Hematopoietic multipotent progenitor cell treated with erythropoietin and hydrocortisone succinate and interleukin-3 and kit ligand, for 6 days (in vitro differentiated cells): ENCODE measurements around the gene PDE10A.
"Not testable (repeated sequence)": the region's sequence is repeated elsewhere in the genome, so short reads cannot be mapped to it uniquely, and the experiment has no call there.

ENCODE experiments used
- DNase-seq: peaks from one replicate; pipeline ENCODE4 v3.0.0-alpha.2; 2015

PDE10A gene

DNA sequence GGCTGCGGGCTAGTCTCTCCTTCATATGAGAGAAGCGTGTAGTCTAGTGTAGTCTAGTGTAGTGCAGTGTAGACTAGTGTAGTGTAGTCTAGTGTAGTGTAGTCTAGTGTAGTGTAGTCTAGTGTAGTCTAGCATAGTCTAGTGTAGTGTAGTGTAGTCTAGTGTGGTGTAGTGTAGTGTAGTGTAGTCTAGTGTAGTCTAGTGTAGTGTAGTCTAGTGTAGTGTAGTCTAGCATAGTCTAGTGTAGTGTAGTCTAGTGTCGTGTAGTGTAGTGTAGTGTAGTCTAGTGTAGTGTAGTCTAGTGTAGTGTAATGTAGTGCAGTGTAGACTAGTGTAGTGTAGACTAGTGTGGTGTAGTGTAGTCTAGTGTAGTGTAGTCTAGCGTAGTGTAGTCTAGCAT, 44.1 kb downstream of the PDE10A start:
- not testable (repeated sequence) for DNase-seq

DNA sequence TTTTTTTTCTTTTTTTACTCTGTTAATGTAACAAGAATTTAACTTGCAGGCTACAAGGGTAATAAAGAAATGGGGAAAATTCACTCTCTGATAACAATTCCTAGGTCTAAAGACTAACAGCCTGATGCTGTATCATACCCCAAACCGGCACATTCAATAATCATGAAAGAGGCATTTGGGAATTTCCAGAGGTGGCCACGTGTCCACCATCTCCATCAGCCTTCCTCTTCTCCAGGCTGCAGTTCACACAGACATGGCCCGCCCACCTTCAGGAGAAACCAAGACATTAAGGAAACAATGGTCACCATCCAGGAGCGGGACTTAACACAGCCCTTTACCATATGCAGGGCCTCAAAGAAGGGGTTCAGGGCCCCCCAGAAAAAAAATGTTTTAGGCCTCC, 44.8 kb downstream of the PDE10A start:
- no peak for DNase-seq

DNA sequence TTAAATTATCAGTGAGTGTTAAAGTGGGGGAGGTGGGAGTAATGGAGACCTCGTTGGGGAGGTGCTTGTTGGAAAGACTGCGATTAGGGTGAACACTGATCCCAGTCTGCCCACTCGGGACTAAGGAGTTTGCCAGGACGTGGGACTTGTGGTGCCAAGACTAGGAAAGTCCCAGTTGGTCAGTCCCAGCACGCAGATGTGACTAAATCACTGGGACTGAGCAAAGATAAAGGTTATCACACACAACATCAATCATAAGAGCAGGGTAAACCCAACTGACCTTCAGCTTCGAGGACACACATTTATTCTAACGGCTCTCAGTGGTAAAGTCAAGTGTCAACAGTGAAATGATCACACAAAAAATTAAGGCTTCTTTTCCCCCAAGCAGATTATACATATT, 45.5 kb downstream of the PDE10A start:
- DNase-seq: no peak

DNA sequence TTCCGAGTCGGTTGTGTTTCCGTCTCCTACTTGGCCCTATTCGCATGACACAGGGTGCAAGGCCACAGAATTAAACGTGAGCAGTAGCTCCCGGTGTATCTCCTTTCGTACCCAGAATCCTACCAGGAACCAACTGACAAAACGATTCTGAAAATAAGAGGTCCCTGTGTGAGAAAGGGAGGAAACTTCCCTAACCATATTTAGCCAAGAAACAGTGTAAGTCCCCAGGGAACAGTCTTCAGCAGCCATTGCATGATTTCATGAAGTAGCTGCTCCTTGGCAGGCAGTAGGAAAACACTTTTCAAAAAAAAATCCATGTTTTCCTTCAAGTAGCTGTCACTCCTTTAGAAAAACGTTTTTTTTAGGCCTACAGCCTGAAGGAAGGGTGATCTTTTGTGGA, 46.9 kb downstream of the PDE10A start:
- no peak for DNase-seq

DNA sequence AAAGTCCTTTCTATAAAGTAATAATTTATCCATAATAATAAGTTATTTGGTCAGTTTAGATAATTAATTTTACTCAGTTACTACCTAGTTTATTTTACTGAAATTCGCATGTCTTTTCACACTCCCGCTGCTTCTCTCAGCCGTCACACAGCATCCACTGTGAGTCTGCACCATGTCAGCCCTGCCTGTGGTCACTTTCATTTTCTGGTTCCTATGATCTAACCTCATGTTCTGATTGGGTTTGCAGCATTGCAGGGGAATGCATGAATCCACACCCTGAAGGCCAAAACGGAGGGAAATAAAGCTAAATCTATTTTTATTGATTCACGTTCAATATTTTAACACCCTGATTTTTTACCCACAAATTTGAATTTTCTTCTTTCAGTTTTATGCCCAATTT, 47.4 kb downstream of the PDE10A start:
- DNase-seq: no peak

DNA sequence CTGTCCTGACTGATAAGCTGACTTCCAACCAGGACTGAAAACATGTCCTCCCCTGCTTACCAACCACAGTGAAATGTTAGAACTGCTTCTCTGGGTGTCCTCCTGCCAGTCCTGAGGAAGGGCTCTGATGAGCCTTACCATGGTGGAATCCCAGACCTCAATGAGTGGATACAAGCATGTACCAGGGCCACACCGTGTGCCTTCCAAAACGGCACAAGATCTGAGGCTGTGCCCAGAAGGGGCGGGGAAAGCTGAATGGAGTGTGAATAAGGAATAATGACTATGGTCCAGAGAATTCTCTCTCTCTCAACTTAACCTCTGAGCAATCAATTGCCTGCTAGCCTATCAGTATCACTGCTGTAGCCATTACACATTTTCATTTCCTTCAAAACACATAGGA, 51.7 kb downstream of the PDE10A start:
- no peak for DNase-seq

DNA sequence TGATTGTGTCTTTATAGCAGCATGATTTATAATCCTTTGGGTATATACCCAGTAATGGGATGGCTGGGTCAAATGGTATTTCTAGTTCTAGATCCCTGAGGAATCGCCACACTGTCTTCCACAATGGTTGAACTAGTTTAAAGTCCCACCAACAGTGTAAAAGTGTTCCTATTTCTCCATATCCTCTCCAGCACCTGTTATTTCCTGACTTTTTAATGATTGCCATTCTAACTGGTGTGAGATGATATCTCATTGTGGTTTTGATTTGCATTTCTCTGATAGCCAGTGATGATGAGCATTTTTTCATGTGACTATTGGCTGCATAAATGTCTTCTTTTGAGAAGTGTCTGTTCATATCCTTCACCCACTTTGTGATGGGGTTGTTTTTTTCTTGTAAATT, 54.5 kb downstream of the PDE10A start:
- not testable (repeated sequence) for DNase-seq

DNA sequence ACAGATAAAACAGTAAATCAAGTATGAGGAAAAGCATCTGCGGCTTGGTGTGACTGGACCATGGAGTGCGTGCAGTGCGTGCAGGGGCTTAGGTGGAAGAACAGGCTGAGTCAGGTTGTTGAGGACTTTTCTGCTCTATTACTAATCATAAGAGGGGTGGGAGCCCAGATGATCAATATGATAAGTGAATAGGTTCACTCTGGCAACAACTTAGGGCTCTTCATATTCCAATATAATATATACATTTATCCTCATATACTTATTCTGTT, 56.4 kb downstream of the PDE10A start:
- DNase-seq: no peak

DNA sequence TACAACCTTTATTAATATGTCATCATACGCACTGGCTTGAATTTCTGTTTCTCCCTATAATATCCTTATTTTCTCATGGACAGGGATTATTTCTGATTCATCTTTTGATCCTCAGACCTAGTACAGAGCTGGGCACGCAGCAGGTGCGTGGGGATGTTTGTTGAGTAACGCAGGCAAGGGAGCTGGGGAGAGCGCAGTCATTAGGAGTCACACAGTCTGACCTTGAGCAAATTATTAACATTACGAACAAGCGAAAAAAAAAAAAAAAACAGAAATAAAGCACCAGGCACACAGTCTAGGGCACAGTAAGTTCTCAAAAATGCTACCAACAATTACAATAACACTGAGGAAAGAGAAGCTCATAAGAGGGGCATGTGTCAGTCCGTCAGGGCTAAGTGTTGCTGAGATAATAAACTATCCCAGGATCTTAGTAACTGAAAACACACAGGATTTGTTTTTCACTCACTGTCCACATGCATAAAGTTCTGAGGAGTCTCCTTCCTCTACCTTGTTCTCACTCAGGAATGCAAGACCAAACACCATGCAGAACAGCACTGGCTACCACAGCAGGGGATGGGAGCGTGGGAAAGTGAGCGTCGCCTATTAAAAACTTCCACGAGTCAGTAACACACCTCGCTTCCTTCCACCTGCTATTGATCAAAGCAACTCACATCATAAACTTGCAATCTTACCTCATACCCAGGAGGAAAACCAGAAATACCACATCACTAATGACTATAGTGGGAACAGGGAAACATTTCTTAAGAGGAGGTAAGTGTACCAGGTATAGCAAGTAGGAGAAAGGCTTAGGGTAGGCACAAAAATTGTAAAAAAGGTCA, 56.9 kb downstream of the PDE10A start:
- no peak for DNase-seq

DNA sequence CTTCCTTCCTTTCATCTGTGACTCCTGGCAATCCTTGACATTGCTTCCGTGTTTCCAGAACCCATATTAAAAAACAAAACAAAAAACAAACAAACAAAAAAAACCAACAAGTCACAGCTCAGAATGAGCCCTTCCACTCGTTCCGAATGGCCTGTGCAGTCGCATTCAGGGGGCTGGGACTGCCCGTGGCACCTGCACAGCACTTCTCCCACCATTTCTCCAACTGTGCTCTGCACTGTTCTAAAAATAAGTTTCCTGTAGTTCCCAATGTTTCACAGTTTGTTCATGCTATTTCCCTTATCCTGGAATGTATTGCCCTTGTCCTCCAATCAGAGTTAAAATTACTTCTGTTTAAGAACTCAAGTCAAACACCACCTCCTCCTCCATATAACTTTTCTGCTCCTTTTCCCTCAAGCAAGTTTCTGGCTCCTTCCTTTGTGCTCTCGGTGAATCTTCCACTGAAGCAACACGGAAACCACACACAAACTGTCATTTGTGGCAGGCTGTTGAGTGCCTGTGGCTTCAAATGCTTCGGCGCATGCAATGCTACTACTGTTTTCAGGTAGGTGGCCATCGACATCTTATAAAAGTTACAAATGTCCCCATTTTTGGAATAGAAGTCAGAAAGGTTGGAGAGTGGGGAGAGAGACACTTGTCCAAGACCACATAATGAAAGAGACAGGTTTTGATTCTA, 57.7 kb downstream of the PDE10A start:
- DNase-seq: no peak

DNA sequence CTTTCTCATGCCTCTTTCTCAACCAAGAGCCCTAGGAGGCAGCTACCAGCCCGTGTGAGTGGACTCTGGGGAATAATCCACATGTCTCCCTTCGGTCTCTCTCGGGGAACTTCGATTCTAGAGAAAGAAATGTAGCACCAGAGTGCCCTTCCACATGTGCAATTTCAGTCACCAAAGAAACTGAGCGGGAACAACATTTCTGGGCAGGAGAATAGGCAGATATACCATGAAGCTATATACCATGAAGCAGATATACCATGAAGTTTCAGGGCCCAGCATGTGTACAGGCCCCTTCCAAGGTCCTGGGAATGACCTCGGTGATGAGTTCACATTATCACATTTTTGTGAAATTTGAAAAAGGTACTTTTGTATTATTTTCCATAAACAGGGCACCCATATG, 60.8 kb downstream of the PDE10A start:
- no peak for DNase-seq

DNA sequence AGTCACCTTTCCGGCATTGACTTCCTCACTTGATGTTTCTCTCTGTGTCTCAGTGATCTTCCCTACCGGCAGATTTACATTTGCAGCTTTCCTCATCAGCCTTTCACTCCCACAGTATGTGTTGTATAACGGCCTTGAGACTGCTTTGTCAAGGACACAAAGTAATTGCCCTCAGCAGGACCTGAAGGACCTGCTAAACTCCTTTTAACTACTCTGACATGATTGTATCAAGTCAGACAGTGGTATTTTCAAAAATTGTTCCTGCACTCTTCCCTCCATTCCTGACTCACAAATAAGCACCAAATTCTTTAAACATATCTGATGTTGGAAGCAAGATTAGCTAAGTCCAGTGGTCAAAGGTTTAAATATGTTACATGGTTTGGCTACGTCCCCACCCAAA, 62.4 kb downstream of the PDE10A start:
- no peak for DNase-seq

DNA sequence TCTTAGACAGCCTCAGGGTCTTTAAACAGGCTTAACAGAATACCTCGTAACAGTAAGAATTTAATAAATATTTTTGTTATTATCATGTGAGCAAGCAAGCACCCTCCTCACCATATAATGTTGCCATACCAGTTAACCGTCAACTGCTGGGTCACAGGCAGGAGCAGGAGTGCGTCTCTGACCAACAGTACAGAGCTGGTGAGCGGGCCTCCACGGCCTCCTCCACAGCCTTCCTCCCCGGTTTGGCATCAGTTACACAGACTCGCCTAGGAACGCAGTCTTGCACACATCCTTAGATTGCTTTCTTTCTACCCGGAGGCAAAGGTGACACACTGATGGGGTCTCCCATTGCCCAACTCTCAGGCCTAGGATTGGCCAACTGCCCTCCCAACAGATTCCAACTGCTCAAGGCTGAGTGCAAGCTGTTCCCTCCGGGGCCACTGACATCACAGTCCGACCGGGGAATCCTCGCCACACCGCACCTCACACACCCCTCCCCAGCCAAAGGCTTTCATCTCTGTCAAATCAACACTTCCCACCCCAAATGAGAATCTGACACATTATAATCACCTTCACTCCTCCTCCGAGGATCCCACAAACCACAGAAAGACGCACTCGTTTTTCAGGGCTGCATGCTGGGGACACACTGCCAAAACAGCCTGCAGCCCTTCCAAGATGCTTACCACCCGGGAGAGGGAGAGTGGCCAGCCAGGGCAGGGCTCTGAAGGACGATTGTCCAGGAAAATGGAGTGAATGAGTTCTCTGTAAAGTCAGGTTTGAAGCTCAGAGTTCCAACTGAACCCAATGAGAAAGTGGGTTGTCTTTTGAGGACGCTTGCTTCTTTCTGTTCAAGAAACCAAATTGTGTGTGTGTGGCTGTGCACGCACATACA, 63.2 kb downstream of the PDE10A start:
- no peak for DNase-seq

DNA sequence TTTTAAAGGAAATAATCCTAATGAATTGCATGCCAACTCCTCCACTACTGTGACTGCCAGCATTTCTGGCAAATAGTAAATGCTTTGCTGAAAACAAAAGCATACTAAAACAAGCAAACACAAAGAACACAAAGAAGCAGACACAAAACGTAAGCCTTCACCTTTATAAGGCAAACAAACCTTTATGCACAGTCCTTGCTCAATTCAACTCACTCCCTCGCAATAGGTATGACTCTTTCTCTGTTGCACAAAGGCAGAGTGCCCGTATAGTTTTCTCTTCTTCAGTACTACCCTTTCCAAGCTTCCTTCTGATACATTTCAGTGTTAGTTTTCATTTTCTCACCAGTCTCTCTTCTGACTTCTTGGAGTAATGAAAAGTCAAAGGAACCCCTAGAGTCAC, 63.9 kb downstream of the PDE10A start:
- no peak for DNase-seq

DNA sequence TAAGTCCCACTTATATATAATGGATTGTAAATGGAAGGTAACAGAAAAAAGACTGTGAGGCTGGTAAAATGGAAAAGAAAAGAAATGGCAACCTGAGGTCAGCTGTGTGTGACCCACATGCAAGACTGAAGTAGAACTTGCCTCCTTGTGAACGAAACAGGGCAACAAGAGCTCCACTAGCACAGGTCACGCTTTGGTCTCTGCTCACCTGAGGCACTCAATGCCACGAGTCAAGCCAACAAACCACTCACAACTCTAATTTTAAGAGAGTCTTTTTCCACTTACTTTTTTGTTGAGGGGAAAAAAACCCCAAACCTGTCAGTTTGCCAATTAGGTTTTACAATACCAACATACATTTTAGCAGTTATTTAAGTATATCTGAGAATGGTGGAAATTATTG, 65.2 kb downstream of the PDE10A start:
- no peak for DNase-seq

DNA sequence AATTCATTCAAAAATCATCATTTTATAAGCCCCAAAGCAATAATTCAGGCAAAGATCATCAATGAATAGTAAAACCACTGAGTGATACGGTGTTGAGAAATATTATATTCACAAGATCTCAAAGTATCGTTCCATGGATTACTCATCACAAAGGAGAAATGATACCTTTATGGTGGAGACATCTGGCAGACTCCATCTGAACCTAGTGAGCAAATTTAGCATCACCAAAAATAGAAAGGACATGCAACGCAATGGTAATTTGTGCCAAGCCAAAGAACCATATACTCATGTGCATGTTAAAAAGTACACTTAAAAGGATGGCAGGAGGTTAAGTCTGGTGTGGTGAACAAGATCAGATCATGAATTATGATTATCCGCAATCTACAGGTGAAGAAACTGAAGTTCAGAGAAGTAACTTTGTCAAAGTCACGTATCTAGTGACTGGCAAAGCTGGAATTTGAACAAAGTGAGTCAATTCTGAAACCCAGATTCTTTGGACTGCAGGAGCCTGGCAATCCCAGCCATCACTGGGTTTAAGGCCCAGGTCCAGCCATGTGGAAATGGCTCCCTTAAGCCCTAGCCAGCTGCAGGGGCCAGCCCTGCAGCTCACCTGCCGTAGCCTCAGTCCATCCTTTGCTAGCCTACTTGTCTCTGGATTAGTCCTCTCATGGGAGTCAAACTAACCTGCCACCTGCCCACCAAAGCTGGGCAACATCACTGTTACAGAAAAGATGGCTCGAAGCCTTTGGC, 68.3 kb downstream of the PDE10A start:
- DNase-seq: no peak

DNA sequence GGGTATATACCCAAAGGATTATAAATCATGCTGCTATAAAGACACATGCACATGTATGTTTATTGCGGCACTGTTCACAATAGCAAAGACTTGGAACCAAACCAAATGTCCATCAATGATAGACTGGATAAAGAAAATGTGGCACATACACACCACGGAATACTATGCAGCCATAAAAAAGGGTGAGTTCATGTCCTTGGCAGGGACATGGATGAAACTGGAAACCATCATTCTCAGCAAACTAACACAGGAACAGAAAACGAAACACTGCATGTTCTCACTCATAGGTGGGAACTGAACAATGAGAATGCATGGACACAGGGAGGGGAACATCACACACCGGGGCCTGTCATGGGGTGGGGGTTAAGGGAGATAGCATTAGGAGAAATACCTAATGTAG, 70.1 kb downstream of the PDE10A start:
- DNase-seq: not testable (repeated sequence)

DNA sequence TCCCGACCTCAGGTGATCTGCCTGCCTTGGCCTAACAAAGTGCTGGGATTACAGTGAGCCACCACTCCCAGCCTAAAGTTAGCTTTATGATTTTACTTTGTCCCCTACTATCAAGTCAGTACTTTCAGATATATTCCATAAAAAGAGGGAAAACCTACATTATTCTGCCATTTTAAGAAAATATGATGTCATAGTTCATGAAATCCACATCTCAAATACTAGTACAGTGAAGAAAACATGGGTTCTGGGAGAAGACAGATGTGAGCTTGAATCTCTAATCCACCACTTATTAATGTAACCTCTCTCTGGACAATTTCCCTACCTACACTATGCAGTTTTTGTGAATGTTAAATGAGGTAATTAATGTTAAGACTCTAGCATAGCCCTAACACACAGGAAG, 74.5 kb downstream of the PDE10A start:
- DNase-seq: no peak

DNA sequence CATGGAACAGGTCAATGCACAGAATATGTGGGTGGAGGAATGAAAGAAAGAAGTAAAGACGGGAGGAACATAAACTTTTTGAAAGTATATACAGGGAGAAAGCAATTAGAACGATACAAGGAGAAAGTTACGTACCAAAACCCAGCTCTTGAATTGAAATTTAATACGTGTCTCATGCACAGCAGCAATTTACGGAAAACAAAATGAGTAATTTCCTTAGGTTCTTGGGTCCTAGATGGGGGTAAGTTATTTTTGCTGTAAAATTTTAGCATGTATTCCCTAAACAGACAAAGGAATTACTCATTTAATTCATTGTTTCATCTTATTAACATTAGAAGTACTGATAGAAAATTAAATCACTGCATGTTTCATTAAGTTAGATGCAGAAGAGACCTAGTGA, 75.8 kb downstream of the PDE10A start:
- DNase-seq: no peak

DNA sequence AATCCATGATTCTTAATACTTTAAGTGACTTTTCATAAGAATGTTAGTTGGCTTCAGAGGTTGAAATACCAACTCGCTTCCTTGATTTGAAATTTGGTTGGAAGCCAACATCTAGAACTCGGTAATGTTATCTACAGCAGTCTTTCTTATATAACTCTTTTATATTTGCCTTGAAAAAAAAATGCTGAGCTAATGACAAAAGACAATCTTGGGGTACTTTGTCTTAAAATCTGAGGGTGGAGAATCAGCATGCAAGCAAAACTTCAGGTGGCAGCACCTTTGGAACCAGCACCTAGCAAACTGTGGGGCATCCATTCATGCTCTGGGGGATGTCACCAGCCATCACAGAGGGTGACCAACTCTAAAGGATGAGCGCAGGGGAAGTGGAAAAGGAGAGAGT, 76.3 kb downstream of the PDE10A start:
- no peak for DNase-seq

DNA sequence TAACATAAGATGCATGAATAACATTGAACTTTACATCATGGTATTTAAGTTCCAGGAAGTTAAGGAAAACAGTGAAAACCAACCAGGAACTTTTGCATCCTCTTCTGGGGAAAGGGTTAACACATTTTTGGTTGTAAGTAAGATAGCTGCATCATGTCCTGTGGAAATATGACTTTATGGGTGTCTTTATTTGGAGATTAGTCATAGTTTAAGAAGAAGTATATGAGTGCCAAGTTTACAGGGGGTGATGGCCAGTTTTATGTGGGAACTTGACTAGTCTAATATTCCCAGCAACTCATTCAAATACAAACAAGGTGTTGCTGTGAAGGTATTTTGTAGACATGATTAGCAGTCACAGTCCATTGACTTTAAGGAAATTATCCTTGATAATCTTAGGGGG, 78.0 kb downstream of the PDE10A start:
- no peak for DNase-seq

DNA sequence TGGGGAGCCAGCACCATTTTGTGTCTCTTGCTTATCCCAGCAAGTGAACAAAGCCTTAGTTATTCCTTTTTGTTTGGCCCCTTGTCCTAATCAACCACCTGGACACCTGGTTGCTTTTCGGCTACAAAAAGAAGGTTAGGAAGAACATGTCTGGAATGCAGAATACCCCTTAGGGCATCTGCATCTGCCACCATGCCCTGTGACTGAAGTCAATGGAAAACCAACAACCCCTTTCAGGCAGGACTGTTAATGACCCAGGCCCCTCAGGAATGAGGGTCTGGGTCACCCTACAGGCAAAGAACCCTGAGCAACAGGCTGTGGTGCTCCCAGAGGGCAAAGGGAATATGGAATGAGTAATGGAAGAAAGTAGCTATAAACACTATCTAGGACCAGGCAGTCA, 78.5 kb downstream of the PDE10A start:
- no peak for DNase-seq

DNA sequence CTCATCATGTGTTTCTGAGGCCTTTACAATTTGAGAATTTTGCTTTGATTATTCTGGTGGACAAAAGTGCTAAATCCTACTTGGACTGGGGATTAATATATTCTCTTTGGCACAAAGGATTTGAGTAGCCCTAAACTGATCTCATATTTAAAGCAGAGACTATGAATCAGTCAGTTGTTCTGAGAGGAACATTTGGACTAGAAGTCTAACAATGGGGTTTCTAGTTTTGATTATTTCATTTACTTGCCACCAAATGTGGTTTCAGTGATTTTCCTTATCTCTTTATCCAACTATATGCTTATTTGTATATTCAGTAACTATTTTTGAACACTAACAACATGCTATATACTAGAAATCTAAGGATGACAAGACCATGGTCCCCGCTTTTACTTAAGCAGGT, 81.4 kb downstream of the PDE10A start:
- no peak for DNase-seq
